Measurements from ENCODE around the gene KCNA4. TPM values are rescaled to one million over a fixed set of nuclear protein-coding genes. Genes with fewer than 3 reads are reported as not detected.
"Not testable (repeated sequence)": the region's sequence is repeated elsewhere in the genome, so short reads cannot be mapped to it uniquely, and the experiment has no call there.

KCNA4 gene
- total and polyA plus RNA-seq, 4 donors, result 0.07 to 2.9 (median 0.38) TPM

DNA sequence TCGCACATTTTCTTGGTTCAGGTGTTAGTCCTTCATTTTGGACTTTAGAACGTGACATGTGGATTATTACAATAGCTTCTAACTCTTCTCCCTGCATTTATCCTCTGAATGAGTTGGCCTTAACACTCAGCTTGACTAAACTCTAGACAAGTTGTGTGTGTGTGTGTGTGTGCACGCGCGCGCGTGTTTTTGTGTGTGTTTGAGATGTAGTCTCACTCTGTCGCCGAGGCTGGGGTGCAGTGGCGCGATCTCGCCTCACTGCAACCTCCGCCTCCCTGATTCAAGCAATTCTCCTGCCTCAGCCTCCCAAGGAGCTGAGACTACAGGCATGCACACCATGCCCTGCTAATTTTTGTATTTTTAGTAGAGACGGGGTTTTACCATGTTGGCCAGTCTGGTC, 24.3 kb upstream of the KCNA4 start:
- 92 to 95% methylated on average over 14 of the region's 14 CpGs for WGBS, 2 donors
- peaks cover 0 to 3% (median 0%) of the 10 kb centered on the region in 4 donors for H3K9me3 ChIP-seq (ENCODE audit: control insufficient read depth in 4 of 4, insufficient read depth in 3 of 4, low read length in 3 of 4)
- ATAC-seq (ENCODE audit: insufficient read depth, low FRiP score) (no peak), DNase-seq (no peak)
- H3K27ac ChIP-seq (ENCODE audit: low read depth in 1 of 2, low read length in 1 of 2), result no peak overlapping the region
- TF ChIP-seq, protein P1, sequence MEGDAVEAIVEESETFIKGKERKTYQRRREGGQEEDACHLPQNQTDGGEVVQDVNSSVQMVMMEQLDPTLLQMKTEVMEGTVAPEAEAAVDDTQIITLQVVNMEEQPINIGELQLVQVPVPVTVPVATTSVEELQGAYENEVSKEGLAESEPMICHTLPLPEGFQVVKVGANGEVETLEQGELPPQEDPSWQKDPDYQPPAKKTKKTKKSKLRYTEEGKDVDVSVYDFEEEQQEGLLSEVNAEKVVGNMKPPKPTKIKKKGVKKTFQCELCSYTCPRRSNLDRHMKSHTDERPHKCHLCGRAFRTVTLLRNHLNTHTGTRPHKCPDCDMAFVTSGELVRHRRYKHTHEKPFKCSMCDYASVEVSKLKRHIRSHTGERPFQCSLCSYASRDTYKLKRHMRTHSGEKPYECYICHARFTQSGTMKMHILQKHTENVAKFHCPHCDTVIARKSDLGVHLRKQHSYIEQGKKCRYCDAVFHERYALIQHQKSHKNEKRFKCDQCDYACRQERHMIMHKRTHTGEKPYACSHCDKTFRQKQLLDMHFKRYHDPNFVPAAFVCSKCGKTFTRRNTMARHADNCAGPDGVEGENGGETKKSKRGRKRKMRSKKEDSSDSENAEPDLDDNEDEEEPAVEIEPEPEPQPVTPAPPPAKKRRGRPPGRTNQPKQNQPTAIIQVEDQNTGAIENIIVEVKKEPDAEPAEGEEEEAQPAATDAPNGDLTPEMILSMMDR (IDR thresholded peaks at IDR 0.05; ENCODE audit: control extremely low read depth, extremely low read depth), result no peak
- H3K27me3 ChIP-seq (ENCODE audit: control insufficient read depth in 3 of 3, insufficient read depth in 3 of 3, low read length in 2 of 3), result no peaks in the 10 kb centered on the region
- H3K36me3 ChIP-seq (ENCODE audit: control insufficient read depth in 4 of 4, insufficient read depth in 4 of 4, low read length in 4 of 4), result no peaks in the 10 kb centered on the region
- H3K9ac ChIP-seq (ENCODE audit: insufficient read depth in 1 of 2, low read length in 2 of 2), result no peak overlapping the region
- H3K4me1 ChIP-seq (ENCODE audit: control insufficient read depth in 5 of 5, insufficient read depth in 5 of 5, low read length in 5 of 5), result peaks cover 0 to 3% (median 0%) of the 10 kb centered on the region in 5 donors
- H3K4me3 ChIP-seq, result no peak overlapping the region

DNA sequence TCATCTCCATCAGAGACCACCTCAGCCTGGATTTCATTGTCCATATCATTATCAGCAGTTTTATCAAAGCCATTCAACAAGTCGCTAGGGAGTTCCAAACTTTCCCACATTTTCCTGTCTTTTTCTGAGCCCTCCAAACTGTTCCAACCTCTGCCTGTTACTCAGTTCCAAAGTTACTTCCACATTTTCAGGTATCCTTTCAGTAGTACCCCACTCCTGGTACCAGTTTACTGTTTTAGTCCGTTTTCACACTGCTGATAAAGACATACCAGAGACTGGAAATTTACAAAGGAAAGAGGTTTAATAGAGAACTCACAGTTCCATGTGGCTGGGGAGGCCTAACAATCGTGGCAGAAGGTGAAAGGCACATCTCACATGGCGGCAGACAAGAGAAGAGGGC, 17.9 kb upstream of the KCNA4 start:
- H3K36me3 ChIP-seq (ENCODE audit: control insufficient read depth in 4 of 4, insufficient read depth in 4 of 4, low read length in 4 of 4); DNase-seq; ATAC-seq (ENCODE audit: insufficient read depth, low FRiP score); H3K4me1 ChIP-seq (ENCODE audit: control insufficient read depth in 5 of 5, insufficient read depth in 5 of 5, low read length in 5 of 5); H3K9ac ChIP-seq (ENCODE audit: insufficient read depth in 1 of 2, low read length in 2 of 2); H3K4me3 ChIP-seq; H3K27me3 ChIP-seq (ENCODE audit: control insufficient read depth in 3 of 3, insufficient read depth in 3 of 3, low read length in 2 of 3); H3K27ac ChIP-seq (ENCODE audit: low read depth in 1 of 2, low read length in 1 of 2); H3K9me3 ChIP-seq (ENCODE audit: control insufficient read depth in 4 of 4, insufficient read depth in 3 of 4, low read length in 3 of 4): not testable (repeated sequence)
- WGBS, 2 donors, result 73 to 80% methylated on average over 4 of the region's 4 CpGs

- H3K27ac ChIP-seq (ENCODE audit: low read depth in 1 of 2, low read length in 1 of 2); H3K9me3 ChIP-seq (ENCODE audit: control insufficient read depth in 4 of 4, insufficient read depth in 3 of 4, low read length in 3 of 4): not testable (repeated sequence)
Observed at GRCh38 chr11:30034166-30034565, 17.3 kb upstream of the KCNA4 start.

DNA sequence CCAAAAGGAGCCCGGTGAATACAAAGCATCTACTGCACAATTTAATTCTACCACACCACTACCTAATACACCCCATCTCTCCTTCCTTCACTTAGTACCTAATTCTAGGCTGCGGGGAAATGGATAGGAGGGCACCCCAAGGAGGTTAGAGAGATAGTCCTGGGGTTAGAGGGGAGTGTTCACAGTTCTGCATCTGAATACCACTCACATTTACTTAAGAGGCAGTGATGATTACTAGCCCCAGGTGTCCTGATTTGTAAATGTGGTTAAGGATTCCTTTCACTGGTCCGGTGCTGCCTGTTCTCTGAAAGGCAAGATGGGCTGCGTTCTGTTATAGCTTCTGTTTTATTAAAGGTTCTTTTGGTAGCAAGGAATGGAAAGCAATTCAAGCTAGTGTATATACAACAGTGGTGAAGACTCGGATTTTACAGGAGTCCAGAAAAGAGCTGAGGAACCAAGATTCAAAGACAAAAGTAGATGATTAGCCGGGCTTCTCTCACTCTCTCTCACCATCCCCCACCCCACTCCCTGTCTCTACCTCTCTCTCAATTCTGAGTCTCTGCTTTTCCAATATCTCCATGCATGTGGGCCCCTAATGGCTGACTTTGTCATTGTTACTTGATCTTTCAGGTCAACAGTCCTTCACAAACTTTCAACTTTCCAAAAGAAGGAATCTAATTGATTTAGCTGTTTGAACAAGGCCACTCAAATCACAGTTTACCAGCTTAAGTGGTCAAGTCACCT, 8.7 kb upstream of the KCNA4 start:
- no peak for ATAC-seq (ENCODE audit: insufficient read depth, low FRiP score)
- no peaks in the 10 kb centered on the region for H3K27me3 ChIP-seq (ENCODE audit: control insufficient read depth in 3 of 3, insufficient read depth in 3 of 3, low read length in 2 of 3)

More at GRCh38 chr11:30034166-30034565, 17.3 kb upstream of the KCNA4 start:
- not testable (repeated sequence) for H3K27me3 ChIP-seq (ENCODE audit: control insufficient read depth in 3 of 3, insufficient read depth in 3 of 3, low read length in 2 of 3); H3K4me1 ChIP-seq (ENCODE audit: control insufficient read depth in 5 of 5, insufficient read depth in 5 of 5, low read length in 5 of 5); DNase-seq; H3K4me3 ChIP-seq; ATAC-seq (ENCODE audit: insufficient read depth, low FRiP score); H3K36me3 ChIP-seq (ENCODE audit: control insufficient read depth in 4 of 4, insufficient read depth in 4 of 4, low read length in 4 of 4); H3K9ac ChIP-seq (ENCODE audit: insufficient read depth in 1 of 2, low read length in 2 of 2)

More for the DNA sequence above, 8.7 kb upstream of the KCNA4 start:
- H3K27ac ChIP-seq (ENCODE audit: low read depth in 1 of 2, low read length in 1 of 2), result no peak overlapping the region
- peaks cover 0 to 23% (median 4%) of the 10 kb centered on the region in 5 donors for H3K4me1 ChIP-seq (ENCODE audit: control insufficient read depth in 5 of 5, insufficient read depth in 5 of 5, low read length in 5 of 5)
- 22 to 27% methylated on average over 6 of the region's 6 CpGs for WGBS, 2 donors
- DNase-seq, result peak in 1 of 3 donors; percentile 35
- H3K9ac ChIP-seq (ENCODE audit: insufficient read depth in 1 of 2, low read length in 2 of 2), result no peak overlapping the region
- H3K36me3 ChIP-seq (ENCODE audit: control insufficient read depth in 4 of 4, insufficient read depth in 4 of 4, low read length in 4 of 4), result no peaks in the 10 kb centered on the region
- H3K9me3 ChIP-seq (ENCODE audit: control insufficient read depth in 4 of 4, insufficient read depth in 3 of 4, low read length in 3 of 4), result no peaks in the 10 kb centered on the region
- TF ChIP-seq, protein P1 (IDR thresholded peaks at IDR 0.05; ENCODE audit: control extremely low read depth, extremely low read depth), result no peak
- no peak overlapping the region for H3K4me3 ChIP-seq

Measured in lung (tissue), 12 donors.